DND-41 (cell line): ENCODE data around the gene SPANXN5.

Source experiments
- EZH2 ChIP-seq: IDR thresholded peaks from 3 replicates; pipeline ENCODE4 v1.6.1; 2012; ENCODE audit warnings: borderline replicate concordance, low read depth, mild to moderate bottlenecking, moderate library complexity, low read length, inconsistent platforms; ENCODE audit not compliant: severe bottlenecking
- TF ChIP-seq, protein P1 (sequence below): IDR thresholded peaks from 2 replicates; pipeline ENCODE4 v1.5.1; 2012; ENCODE audit warnings: borderline replicate concordance, low read length, moderate library complexity, mild to moderate bottlenecking; ENCODE audit not compliant: poor library complexity, severe bottlenecking; ENCODE audit errors: extremely low read depth

DNA sequence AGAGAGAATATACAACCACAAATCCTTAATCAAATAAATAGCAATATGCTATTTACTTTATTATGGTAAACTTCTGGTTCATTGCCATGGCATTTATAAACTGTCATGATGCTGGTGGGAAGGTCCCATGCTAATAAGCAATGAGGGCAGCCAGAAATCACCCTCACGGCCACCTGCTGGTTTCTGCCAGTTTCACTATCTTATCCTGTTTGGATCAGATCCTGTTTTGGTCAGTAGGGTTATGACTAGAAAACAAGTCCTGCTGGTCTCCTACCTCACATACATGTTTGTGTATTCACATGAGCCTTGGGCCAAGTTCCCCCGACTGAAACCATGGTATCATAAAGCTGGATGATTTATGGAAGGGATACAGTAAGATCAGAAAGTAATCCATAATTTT, 41.9 kb upstream of the SPANXN5 start:
- no peak for TF ChIP-seq EZH2
- TF ChIP-seq, protein P1, sequence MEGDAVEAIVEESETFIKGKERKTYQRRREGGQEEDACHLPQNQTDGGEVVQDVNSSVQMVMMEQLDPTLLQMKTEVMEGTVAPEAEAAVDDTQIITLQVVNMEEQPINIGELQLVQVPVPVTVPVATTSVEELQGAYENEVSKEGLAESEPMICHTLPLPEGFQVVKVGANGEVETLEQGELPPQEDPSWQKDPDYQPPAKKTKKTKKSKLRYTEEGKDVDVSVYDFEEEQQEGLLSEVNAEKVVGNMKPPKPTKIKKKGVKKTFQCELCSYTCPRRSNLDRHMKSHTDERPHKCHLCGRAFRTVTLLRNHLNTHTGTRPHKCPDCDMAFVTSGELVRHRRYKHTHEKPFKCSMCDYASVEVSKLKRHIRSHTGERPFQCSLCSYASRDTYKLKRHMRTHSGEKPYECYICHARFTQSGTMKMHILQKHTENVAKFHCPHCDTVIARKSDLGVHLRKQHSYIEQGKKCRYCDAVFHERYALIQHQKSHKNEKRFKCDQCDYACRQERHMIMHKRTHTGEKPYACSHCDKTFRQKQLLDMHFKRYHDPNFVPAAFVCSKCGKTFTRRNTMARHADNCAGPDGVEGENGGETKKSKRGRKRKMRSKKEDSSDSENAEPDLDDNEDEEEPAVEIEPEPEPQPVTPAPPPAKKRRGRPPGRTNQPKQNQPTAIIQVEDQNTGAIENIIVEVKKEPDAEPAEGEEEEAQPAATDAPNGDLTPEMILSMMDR = no peak
